Stomach (tissue), 4 donors: ENCODE measurements around the gene ALG3.

Experiments
- POLR2AphosphoS5 ChIP-seq, 3 donors: sonication (generic); formaldehyde crosslinking; IDR thresholded peaks; one replicate each; pipeline ENCODE4 v1.6.1; 2016; ENCODE audit warnings: antibody characterized with exemption in 3 of 3
- TF ChIP-seq, protein P1 (sequence below), 7 experiments: fragments of 450-650 bp in 4 of 7; fragments of 200-600 bp in 3 of 7; sonication (generic) in 3 of 7; IDR thresholded peaks; one replicate each; pipeline ENCODE4 v1.5.1; 2016 to 2019; ENCODE audit warnings: antibody characterized with exemption in 7 of 7, control low read depth in 2 of 7, mild to moderate bottlenecking in 1 of 7

DNA sequence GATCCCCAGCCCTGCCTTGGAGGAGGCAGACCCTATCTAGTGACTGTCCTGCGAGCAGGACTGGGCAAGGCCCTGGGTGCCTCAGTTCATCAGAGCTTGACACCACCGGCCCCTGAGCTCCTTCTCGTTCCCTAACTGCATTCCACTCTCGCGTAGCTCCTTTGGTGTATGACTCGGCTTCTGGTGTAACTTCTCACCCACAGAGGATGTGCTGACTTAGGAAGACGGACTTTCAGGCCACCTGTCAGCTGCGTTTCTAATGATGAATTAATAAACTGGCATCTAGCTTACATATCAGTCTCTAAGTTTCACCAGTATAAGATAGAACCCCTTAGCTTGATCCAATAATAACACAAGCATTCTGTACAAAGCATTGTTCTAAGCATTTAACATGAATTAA lies 45.2 kb downstream of the ALG3 start:
- TF ChIP-seq POLR2AphosphoS5 (IDR thresholded peaks at IDR 0.05) = no peak
- TF ChIP-seq, protein P1, sequence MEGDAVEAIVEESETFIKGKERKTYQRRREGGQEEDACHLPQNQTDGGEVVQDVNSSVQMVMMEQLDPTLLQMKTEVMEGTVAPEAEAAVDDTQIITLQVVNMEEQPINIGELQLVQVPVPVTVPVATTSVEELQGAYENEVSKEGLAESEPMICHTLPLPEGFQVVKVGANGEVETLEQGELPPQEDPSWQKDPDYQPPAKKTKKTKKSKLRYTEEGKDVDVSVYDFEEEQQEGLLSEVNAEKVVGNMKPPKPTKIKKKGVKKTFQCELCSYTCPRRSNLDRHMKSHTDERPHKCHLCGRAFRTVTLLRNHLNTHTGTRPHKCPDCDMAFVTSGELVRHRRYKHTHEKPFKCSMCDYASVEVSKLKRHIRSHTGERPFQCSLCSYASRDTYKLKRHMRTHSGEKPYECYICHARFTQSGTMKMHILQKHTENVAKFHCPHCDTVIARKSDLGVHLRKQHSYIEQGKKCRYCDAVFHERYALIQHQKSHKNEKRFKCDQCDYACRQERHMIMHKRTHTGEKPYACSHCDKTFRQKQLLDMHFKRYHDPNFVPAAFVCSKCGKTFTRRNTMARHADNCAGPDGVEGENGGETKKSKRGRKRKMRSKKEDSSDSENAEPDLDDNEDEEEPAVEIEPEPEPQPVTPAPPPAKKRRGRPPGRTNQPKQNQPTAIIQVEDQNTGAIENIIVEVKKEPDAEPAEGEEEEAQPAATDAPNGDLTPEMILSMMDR (IDR thresholded peaks at IDR 0.05) = no peak
